OCI-LY3 (cell line): ENCODE measurements around the gene CSNK2A2.

Experiments used
- CTCF ChIP-seq: fragments of 200-600, 300-600 bp; sonication (generic); IDR thresholded peaks from 2 replicates; pipeline ENCODE4 v1.5.1; 2014; ENCODE audit warnings: antibody characterized with exemption, low read length, low read depth
- EZH2phosphoT487 ChIP-seq: fragments of 200-600 bp; shearing (Covaris generic); IDR thresholded peaks from 2 replicates; pipeline ENCODE4 v1.6.1; 2018; ENCODE audit warnings: antibody characterized with exemption, mixed run types, low read depth

- TF ChIP-seq CTCF (no peak), EZH2phosphoT487 (no peak)
Measured at GRCh38 chr16:58196898-58197313, 1.0 kb downstream of the CSNK2A2 start.
